GM12891 (cell line): ENCODE measurements around the gene ARL8A.

Experiments used
- DNase-seq: peaks from one replicate; pipeline ENCODE4 v3.0.0; 2011; ENCODE audit warnings: low spot score; ENCODE audit not compliant: insufficient read length
- FAIRE-seq: peaks from 2 replicates; lab custom pipeline; 2011; peaks lifted over from hg19 to GRCh38; lab: Jason Lieb, UNC
- PAX5 ChIP-seq: IDR thresholded peaks from 2 replicates; pipeline ENCODE4 v1.6.1; 2011; ENCODE audit warnings: low read length, moderate library complexity, mild to moderate bottlenecking; ENCODE audit not compliant: insufficient read depth, severe bottlenecking
- POLR2A ChIP-seq: IDR thresholded peaks from 2 replicates; pipeline ENCODE4 v1.6.1; 2011; ENCODE audit warnings: low read depth, low read length, control low read depth
- POLR2AphosphoS5 ChIP-seq: IDR thresholded peaks from 2 replicates; pipeline ENCODE4 v1.6.1; 2011; ENCODE audit warnings: low read depth, low read length, control low read depth
- POU2F2 ChIP-seq: IDR thresholded peaks from 2 replicates; pipeline ENCODE4 v1.6.1; 2011; ENCODE audit warnings: low read depth, mild to moderate bottlenecking, control low read depth, low read length, moderate library complexity
- SPI1 ChIP-seq: IDR thresholded peaks from 2 replicates; pipeline ENCODE4 v1.6.1; 2011; ENCODE audit warnings: low read depth, low read length, control low read depth
- TAF1 ChIP-seq: IDR thresholded peaks from 2 replicates; pipeline ENCODE4 v1.6.1; 2011; ENCODE audit warnings: low read depth, low read length, control low read depth

The ARL8A gene

DNA sequence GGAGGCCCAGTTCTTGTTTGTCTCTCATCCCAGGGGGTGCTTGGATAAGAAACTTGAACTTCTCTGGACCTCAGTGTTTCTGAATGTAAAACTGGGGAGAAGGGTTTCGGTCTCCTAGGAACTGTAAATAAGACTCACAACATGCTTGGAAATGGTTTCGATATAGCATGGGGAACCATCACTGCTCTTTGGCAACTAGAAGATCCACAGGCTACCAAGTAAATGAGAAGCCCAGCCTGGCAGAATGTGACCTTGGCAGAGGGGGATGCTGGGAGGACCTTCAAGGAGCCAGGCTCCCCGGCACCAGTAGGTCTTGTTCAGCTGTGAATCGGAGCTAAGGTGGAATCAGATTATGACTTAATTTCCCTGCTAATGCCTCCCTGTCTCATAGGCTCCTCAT, 3.7 kb downstream of the ARL8A start:
- DNase-seq (no peak), FAIRE-seq (no peak)
- TF ChIP-seq POLR2AphosphoS5 (no peak), POLR2A (no peak), PAX5 (no peak), POU2F2 (no peak), TAF1 (no peak), SPI1 (no peak)

DNA sequence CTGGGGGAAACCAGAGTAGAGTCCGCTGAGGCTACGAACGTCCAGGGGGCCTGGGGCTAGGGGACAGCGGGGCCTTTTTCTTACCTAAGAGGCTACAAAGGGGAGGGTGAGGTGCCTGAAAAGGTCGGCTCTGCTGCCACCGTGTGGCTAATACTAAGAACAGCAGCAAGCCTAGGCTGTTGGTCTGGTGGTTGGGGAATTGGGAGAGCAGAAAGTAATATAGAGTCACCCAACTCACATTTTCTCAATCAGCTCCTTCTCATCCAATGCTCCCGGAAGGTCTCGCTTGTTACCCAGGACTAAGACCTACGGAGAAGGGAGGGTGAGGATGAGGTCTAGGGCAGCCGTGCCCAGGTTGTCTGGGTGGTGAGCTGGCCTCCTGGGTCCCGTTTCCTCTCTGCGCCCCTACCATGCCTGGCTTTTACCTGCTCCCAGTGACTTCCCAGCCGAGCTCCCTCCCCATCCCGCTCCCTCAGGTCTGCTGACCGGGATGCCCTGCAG, 9.3 kb downstream of the ARL8A start:
- DNase-seq (peak; percentile 91), FAIRE-seq (peak; percentile 95)
- TF ChIP-seq SPI1 (no peak), POLR2AphosphoS5 (no peak), PAX5 (no peak), POU2F2 (no peak), TAF1 (no peak), POLR2A (no peak)

DNA sequence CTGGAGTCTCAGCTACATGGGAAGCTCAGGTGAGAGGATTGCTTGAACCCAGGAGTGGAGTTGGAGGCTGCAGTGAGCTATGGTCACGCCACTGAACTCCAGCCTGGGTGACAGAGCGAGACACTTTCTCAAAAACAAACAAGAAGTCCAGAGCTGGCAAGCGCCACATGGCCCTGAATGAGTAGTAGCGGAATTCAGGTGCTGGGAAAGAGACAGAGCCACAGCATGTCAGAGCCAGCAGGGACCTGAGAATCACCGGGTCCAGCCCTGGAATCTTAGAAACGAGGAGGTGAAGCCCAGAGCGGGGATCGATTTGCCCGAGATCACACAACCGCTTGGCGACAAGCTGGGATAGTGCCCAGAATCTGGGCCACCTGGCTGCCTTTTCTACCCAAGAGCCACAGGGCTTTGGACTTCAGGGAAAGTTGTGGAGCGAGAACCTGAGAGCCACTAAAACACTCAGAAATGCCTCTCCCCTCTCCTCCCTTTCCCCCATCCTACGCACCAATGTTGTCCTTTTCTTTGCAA, 9.8 kb downstream of the ARL8A start:
- no peak for FAIRE-seq
- DNase-seq: no peak
- TF ChIP-seq POLR2A (no peak), SPI1 (no peak), TAF1 (no peak), PAX5 (no peak), POU2F2 (no peak), POLR2AphosphoS5 (no peak)

DNA sequence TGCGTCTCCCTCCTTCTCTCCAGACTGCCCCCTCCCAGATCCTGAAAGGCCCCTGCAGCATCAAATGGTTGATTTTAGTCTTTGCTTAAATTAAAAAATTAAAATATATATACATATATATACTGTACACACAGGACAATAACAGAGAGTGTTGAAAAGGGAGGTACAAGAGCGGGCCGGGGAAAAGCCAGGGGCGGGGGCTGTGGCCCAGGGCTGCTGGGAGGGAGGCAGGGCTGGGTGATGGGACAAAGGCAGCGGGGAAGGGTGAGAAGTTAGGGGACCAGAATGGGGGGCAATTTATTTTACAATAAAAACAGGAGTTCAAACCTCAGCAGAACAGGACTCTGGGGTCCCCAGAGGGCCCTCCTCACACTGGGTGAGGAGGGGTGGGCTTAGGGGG, 10.5 kb downstream of the ARL8A start:
- no peak for DNase-seq
- TF ChIP-seq TAF1: no peak
- no peak for TF ChIP-seq SPI1
- TF ChIP-seq PAX5: no peak
- no peak for TF ChIP-seq POLR2AphosphoS5
- TF ChIP-seq POU2F2: no peak
- no peak for TF ChIP-seq POLR2A
- FAIRE-seq: no peak

DNA sequence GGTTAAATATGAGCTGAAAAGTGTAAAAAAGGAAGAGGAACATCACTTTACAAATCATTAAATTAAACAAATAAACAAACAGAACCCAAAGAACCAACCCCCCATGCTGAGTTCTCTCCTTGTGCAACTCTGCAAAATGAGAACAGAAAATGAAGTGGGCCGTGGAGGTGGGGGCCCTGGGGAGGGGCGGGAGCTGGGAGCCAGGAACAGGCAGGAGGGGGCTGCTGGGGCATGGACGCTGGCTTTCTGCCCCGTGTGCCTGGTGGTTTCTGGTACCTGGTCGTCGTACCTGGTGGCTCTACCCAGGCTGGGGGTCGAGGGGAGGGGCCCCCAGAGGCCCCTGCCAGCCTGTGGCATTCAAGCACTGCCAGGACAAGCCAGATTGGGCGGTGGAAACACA, 11.0 kb downstream of the ARL8A start:
- no peak for FAIRE-seq
- no peak for DNase-seq
- TF ChIP-seq PAX5: no peak
- no peak for TF ChIP-seq SPI1
- TF ChIP-seq POLR2A: no peak
- no peak for TF ChIP-seq POLR2AphosphoS5
- TF ChIP-seq TAF1: no peak
- TF ChIP-seq POU2F2: no peak

DNA sequence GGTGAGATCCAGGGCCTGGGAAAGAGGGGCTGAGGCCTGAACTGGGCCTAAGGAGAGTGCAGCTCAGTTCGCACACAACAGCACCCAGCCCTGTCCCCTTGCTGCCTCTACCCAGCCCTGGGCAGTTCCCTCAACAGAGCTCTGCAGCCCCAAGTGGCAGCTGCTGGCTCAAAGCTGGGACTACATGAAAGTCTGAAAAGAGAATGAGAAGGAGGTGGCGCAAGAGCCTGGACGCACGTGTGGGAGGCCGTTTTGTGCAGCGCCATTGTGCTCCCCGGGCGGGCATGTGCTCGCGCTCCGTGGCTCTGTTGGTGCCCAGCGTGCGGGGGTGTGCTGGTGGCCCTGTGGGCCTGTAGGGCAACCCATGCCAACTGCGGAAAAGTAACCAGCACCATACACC, 11.5 kb downstream of the ARL8A start:
- DNase-seq (no peak), FAIRE-seq (no peak)
- TF ChIP-seq POLR2AphosphoS5 (no peak), POLR2A (no peak), SPI1 (no peak), POU2F2 (no peak), TAF1 (no peak), PAX5 (no peak)

DNA sequence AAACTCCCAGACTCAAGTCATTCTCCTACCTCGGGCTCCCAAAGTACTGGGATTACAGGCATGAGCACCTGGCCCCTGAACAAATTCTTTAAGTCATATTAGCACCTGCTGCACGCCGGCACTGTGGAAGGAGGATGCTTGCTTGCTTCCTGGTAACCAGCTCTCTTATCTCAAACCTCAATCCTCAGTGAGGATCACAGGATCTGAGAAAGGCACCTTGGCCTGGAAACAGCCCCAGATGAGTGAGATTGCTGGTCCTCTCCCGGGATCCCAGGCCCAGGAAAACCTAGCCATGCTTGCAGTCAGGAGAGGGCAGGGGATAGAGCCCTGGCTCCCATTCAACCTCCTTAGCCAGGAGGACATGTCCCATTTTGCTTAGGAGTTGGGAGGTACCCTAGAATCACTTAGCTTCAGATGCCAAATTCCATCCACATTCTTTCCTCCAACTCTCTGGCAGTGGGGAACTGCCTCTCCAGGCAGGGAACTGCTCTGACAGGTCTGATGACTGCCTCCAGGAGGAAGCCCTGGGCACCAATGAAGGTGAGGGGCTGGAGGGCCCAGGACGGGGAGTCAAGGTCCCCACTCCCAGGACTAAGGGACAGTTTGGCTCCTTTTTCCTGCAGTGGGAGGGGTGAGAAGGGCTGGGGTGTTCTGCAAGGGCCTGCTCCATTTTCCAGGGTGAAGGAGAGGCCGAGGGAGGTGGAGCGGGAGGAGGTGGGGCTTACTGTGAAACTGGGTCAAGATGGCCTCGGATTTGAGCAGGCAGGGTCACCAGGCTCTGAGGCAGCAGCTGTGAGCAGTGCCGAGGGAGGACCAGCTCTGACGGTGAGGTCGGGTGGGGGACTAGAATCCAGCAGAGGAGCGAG, 12.3 kb downstream of the ARL8A start:
- TF ChIP-seq POU2F2 (no peak), PAX5 (no peak), SPI1 (no peak), POLR2A (no peak; the same call in 1 of the 2 replicates), TAF1 (no peak), POLR2AphosphoS5 (no peak)
- no peak for FAIRE-seq

DNA sequence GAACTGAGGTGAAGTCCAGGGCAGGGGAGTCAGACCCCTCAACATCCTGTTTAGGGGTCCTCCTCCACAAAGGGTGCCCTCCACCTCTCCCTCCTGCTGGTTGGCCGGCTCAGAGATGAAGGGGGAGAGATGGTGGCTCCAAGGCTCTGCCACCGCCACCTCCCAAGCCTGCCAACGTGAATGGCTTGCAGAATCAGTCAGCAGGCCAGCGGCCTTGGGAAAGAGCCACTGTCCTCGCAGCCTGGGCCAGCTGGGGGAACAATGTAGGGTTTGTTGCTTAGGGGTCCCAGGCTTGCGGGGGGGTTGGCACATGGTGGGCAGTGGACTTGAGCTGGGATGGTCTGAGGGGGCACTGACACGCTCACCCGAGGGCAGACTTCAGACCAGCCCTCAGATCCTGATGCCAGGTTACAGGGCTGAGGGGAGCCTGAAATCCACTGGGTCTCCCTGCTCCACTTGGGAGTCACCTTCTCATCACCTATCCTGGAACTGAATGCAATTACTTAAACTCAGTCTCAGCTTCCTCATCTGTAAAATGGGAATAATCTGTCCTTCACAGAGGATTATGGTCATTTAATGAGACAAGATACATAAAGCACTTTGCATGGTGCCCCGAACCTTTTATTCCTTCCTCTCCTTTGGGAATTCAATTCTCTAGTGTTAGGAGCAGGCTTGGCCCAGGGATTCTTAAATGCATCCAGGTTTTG, 13.6 kb downstream of the ARL8A start:
- FAIRE-seq: no peak

More for the DNA sequence above, 12.3 kb downstream of the ARL8A start:
- no peak for DNase-seq

DNA sequence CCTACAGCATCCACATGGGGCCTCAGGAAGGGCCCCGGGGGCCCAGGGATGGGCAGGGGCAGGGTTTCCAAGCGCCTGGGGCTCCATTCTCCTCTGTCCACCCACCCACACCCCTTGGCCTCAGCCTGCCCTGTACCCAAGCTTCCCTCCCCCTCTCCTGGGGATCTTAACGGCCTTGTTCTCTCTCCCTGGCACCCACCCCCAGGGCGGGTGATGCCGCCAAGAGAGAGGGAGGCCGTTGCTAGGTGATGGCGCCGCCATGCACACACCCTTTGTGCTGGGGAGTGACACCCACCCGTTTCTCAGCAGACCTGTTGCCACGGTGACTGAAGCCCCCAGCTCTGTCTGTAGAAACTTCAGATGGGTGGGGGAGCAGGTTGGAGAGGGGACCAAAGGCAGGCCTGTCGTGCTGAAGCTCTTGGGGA, 14.2 kb downstream of the ARL8A start:
- TF ChIP-seq SPI1: no peak
- DNase-seq (no peak), FAIRE-seq (no peak)

More for the DNA sequence above, 13.6 kb downstream of the ARL8A start:
- TF ChIP-seq PAX5 (no peak), TAF1 (no peak), POU2F2 (no peak)
- no peak for DNase-seq
